ENCODE measurements around the gene TSPAN32. TPM values are rescaled to one million over a fixed set of nuclear protein-coding genes. Genes with fewer than 3 reads are reported as not detected.
"Not testable (repeated sequence)": the region's sequence is repeated elsewhere in the genome, so short reads cannot be mapped to it uniquely, and the experiment has no call there.

Gene TSPAN32
- total RNA-seq, 2 donors from 2014 or later: 8.6 to 10.2 TPM

DNA sequence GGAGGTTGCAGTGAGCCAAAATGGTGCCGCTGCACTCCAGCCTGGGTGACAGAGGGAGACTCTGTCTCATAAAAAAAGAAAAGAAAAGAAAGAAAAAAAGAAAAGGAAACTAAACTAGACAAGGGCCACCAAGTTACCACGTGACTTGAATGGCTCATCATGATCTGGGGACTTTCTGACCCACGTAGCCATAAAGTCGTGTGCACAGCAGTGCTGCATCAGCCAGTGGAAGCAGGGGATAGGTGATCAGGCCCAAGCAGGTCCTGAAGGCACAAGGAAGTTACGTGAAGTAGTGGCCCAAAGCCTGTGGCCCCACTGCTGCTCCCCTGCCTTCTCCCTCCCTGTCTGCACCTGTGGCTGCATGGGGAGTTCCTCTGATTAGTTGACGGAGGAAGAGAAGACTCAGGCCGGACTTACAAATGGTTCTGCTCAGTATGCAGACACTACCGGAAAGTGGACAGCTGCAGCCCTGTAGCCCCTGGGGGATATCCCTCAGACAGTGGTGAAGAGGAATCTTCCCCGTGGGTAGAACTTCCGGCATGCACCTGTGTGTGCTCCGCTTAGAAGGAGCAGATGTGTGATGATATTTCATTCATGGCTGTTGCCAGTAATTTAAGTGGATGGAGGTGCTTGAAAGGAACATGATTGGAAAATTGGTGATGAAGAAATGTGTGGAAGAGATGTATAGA, 57.1 kb downstream of the TSPAN32 start:
- no peak for DNase-seq
- Mint-ChIP-seq H3K4me1 (ENCODE audit: low read depth) (no peaks in the 10 kb centered on the region), H3K27ac (no peak overlapping the region), H3K4me3 (no peak overlapping the region), H3K27me3 (ENCODE audit: low read depth) (no peaks in the 10 kb centered on the region), H3K36me3 (ENCODE audit: insufficient read depth in 2 of 2) (no peaks in the 10 kb centered on the region), H3K9me3 (no peaks in the 10 kb centered on the region)
- ATAC-seq (replicated peaks in 1 of 2): no peak

DNA sequence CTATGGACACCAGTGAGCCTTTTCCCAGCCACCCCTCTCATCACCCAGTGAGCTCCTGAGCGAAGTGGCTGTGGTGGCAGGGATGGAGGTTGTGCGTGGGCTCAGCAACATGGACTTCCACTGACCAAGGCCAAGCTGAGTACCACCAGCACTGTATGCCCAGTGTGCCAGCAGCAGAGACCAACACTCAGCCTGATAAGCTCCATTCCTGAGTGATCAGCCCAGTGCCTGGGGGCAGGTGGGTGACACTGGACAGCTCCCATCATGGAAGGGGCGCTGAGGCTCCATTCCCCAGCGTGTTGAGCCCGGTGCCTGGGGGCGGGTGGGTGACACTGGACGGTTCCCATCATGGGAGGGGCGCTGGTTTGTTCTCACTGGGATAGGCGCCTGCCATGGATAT, 57.7 kb downstream of the TSPAN32 start:
- ATAC-seq (replicated peaks in 1 of 2) (no peak), DNase-seq (no peak)
- Mint-ChIP-seq H3K4me1 (ENCODE audit: low read depth) (no peaks in the 10 kb centered on the region), H3K36me3 (ENCODE audit: insufficient read depth in 2 of 2) (no peaks in the 10 kb centered on the region), H3K27ac (no peak overlapping the region), H3K9me3 (no peaks in the 10 kb centered on the region), H3K27me3 (ENCODE audit: low read depth) (no peaks in the 10 kb centered on the region), H3K4me3 (no peak overlapping the region)

DNA sequence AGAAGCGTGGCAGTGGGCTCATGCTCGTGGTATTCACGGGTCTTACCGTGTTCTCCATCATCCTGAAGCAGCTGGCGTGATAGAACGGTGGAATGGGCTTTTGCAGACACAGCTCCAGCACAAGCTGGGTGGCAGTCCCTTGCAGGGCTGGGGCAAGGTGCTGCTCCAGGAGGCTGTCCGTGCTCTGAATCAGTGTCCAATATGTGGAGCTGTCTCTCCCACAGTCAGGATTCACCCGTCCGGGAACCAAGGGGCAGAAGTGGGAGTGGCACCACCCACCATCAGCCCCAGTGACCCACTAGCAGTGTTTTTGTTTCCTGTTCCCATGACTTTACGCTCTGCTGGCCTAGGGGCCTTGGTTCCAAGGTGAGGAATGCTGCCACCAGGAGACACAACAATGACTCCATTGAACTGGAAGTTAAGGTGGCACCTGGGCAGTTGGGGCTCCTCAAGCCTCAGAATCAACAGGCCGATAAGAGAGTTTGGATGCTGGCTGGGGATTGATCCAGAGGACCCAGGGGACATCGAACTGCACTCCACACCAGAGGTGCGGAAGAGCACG, 58.3 kb downstream of the TSPAN32 start:
- DNase-seq: no peak
- no peak for ATAC-seq (replicated peaks in 1 of 2)

DNA sequence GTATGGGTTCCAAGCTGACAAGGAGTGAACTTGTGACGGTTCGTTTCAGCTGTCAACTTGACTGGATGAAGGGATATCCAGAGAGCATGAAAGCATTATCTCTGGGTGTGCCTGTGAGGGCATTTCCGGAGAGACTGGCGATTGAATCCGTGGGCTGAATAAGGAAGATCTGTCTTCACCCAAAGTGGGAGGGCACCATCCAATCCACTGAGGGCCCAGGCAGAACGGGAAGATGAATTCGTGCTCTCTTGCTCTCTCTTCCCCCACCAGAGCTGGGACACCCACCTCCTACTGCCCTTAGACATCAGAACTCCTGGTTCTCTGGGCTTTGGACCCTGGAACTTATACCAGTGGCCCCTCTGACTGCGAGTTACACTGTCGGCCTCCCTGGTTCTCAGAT, 59.8 kb downstream of the TSPAN32 start:
- Mint-ChIP-seq H3K4me3 (no peak overlapping the region), H3K36me3 (ENCODE audit: insufficient read depth in 2 of 2) (no peaks in the 10 kb centered on the region), H3K27me3 (ENCODE audit: low read depth) (no peaks in the 10 kb centered on the region), H3K27ac (no peak overlapping the region), H3K4me1 (ENCODE audit: low read depth) (no peaks in the 10 kb centered on the region), H3K9me3 (no peaks in the 10 kb centered on the region)
- ATAC-seq (replicated peaks in 1 of 2) (no peak), DNase-seq (no peak)

More for the DNA sequence above, 58.3 kb downstream of the TSPAN32 start:
- no peaks in the 10 kb centered on the region for H3K27me3 Mint-ChIP-seq (ENCODE audit: low read depth)
- no peak overlapping the region for H3K4me3 Mint-ChIP-seq
- no peaks in the 10 kb centered on the region for H3K36me3 Mint-ChIP-seq (ENCODE audit: insufficient read depth in 2 of 2)
- no peaks in the 10 kb centered on the region for H3K4me1 Mint-ChIP-seq (ENCODE audit: low read depth)
- no peak overlapping the region for H3K27ac Mint-ChIP-seq
- H3K9me3 Mint-ChIP-seq: no peaks in the 10 kb centered on the region

DNA sequence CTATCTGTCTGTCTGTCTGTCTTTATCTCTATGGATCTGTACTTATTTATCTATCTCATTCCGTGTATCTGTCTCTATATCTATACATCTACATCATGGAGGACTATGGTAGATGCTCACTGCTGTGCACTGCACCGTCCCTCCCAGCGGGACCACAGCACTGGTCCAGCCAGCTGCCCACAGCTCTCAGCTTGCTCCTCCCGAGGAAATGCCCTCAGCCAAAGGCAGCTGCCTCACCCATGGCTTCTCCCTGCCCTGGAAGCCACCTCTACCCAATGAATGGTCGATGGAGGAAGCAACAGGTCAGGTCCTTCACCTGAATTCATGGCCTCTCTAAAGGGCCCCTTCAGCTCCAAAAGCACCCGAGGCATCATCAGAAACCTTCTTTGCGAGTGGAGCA, 60.6 kb downstream of the TSPAN32 start:
- Mint-ChIP-seq H3K9me3 (no peaks in the 10 kb centered on the region), H3K4me3 (no peak overlapping the region), H3K27me3 (ENCODE audit: low read depth) (no peaks in the 10 kb centered on the region), H3K4me1 (ENCODE audit: low read depth) (no peaks in the 10 kb centered on the region), H3K27ac (no peak overlapping the region), H3K36me3 (ENCODE audit: insufficient read depth in 2 of 2) (no peaks in the 10 kb centered on the region)
- DNase-seq (no peak), ATAC-seq (replicated peaks in 1 of 2) (no peak)

DNA sequence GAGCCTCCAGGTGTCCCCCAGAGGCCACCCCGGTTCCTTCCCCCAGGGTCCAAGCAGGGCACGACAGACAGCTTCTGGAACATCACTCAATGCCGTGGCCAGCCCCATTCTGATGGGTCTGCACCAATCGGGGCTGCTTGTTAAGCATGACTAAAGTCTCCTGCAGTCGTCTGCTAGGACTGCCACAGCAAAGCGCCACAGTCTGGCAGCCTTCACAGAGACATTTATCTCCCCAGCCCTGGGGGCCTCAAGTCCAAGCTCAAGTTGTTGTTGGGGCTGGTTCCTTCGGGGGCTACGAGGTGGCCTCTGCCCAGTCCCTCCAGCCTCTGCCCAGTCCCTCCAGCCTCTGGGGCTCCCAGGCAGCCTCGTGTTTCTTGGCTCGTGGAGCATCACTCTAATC, 61.3 kb downstream of the TSPAN32 start:
- ATAC-seq (replicated peaks in 1 of 2): no peak
- Mint-ChIP-seq H3K36me3 (ENCODE audit: insufficient read depth in 2 of 2) (no peaks in the 10 kb centered on the region), H3K27me3 (ENCODE audit: low read depth) (no peaks in the 10 kb centered on the region), H3K27ac (no peak overlapping the region), H3K4me3 (no peak overlapping the region), H3K4me1 (ENCODE audit: low read depth) (no peaks in the 10 kb centered on the region), H3K9me3 (no peaks in the 10 kb centered on the region)
- DNase-seq: no peak

DNA sequence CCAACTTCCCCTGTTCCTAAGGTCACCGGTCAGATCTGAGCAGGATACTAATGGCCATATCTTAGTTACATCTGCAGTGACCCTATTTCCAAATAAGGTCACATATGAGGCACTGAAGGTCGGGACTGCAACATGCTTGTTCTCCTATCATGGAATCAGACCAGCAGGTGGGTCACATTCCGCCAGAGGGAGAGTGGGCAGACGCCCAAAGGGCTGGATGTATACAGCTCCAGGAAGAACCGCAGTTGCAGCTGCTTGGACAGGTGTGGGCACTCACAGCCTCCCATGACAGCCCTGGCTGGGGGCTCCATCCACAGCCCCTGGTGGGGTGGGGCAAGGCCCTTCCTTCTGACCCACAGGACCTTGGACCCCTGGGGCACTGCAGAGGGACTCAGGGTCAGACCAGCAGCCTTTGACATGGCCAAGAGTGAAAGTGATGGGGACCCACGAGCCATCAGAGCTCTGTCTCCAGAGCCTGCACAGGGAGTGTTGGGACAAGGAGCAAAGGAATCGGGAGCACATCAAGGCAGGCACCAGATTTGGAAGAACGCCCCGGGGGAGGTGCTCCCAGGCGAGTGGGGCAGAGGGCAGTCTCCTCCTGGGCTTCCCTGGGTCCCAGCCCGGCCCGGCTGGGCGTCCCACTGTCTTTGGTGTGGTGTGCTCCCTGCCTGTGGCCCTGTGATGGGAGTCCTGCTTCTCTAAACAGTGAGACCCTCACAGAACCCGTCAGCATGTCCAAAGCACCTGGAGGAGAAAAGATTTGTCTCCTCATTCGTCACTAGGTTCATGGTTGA, 62.0 kb downstream of the TSPAN32 start:
- DNase-seq (no peak), ATAC-seq (replicated peaks in 1 of 2) (no peak)
- Mint-ChIP-seq H3K36me3 (ENCODE audit: insufficient read depth in 2 of 2) (no peaks in the 10 kb centered on the region), H3K9me3 (no peaks in the 10 kb centered on the region), H3K27ac (no peak overlapping the region), H3K27me3 (ENCODE audit: low read depth) (no peaks in the 10 kb centered on the region), H3K4me3 (no peak overlapping the region), H3K4me1 (ENCODE audit: low read depth) (no peaks in the 10 kb centered on the region)

DNA sequence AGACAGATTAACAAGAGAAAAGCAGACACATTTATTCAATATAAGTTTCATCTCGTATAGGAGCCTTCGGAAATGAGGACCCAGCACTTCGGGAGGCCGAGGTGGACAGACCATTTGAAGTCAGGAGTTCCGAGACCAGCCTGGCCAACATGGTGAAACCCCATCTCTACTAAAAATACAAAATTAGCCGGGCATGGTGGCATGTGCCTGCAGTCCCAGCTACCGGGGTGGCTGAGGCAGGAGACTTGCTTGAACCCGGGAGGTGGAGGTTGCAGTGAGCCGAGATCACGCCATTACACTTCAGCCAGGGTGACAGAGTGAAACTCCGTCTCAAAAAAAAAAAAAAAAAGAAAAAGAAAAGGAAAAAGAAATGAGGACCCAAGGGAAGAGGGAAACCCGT, 62.6 kb downstream of the TSPAN32 start:
- H3K9me3 Mint-ChIP-seq; H3K27me3 Mint-ChIP-seq (ENCODE audit: low read depth); DNase-seq; H3K4me3 Mint-ChIP-seq; ATAC-seq (replicated peaks in 1 of 2); H3K27ac Mint-ChIP-seq; H3K4me1 Mint-ChIP-seq (ENCODE audit: low read depth); H3K36me3 Mint-ChIP-seq (ENCODE audit: insufficient read depth in 2 of 2): not testable (repeated sequence)

DNA sequence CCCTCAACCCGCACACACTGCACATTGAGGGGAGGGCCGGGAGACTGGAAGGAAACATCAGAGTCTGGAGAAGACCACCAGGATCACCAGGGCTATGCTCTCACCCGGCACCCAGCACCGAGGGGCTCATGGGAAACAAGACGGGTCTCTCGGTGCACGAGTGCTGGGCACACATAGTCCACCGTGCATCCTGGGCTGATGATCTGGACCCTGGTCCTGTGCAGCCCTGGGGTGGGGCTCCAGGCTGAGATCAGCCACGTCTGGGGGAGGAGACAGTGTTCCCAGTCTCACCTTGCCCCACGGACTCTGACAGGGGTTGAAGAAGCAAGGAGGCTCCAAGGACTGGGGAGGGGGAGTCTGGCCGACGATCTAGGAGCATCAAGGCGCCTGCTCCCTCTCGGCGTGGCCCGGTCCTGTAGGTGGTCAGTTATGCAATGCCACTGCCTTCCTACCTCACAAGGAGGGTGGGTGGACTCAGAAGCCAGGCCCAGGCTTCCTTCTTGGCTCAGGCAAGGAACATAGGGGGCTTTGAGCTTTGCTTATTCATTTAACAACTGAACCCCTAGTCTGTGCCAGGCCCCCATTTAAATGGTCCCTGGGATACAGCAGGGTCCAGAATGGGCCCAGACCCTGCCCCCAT, 63.9 kb downstream of the TSPAN32 start:
- Mint-ChIP-seq H3K9me3 (no peaks in the 10 kb centered on the region), H3K27ac (no peak overlapping the region), H3K36me3 (ENCODE audit: insufficient read depth in 2 of 2) (no peaks in the 10 kb centered on the region), H3K27me3 (ENCODE audit: low read depth) (no peaks in the 10 kb centered on the region), H3K4me1 (ENCODE audit: low read depth) (no peaks in the 10 kb centered on the region), H3K4me3 (no peak overlapping the region)
- DNase-seq: no peak
- ATAC-seq (replicated peaks in 1 of 2): no peak

DNA sequence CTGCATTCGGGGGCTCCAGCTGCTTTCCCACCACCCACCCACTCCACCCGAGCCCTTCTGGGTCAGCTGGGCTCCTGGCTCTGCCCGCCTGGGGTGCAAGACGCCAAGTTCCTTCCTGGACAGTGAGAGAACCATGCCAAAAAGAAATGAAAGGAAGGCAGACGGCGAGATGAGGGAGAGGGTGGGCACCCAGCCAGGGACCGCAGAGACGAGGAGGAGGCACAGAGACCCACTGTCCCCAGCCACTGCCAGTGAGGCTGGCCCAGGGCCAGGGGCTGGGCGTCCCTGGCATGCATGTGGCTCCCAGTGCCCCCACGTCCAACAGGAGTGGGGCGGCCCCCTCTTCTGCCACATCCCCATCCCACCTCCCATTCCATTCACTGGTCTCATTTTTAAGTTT, 64.5 kb downstream of the TSPAN32 start:
- no peak for ATAC-seq (replicated peaks in 1 of 2)
- Mint-ChIP-seq H3K27me3 (ENCODE audit: low read depth) (no peaks in the 10 kb centered on the region), H3K36me3 (ENCODE audit: insufficient read depth in 2 of 2) (no peaks in the 10 kb centered on the region), H3K9me3 (no peaks in the 10 kb centered on the region), H3K27ac (no peak overlapping the region), H3K4me3 (no peak overlapping the region), H3K4me1 (ENCODE audit: low read depth) (no peaks in the 10 kb centered on the region)
- no peak for DNase-seq

DNA sequence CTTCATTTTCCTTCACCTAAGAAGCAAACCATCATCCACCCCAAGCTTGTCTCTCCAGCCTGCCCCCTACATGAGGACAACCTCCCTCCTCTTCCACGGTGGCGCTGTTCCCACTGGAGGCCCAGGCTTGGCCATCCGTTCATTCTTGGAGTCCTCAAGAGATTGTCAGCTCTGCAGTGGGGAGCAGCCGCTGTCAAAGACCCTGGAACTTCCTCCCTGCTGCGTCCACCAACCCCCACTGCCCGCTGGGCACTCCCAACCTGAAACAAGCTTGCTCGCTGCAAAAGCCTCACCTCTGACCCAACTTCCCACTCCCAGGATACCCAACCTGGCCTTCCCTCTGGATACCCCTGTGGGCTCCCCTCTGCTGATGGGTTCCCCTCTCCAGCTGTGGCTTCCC, 64.9 kb downstream of the TSPAN32 start:
- H3K4me1 Mint-ChIP-seq (ENCODE audit: low read depth): no peaks in the 10 kb centered on the region
- no peaks in the 10 kb centered on the region for H3K27me3 Mint-ChIP-seq (ENCODE audit: low read depth)
- no peaks in the 10 kb centered on the region for H3K36me3 Mint-ChIP-seq (ENCODE audit: insufficient read depth in 2 of 2)
- no peak overlapping the region for H3K4me3 Mint-ChIP-seq
- H3K27ac Mint-ChIP-seq: no peak overlapping the region
- DNase-seq (no peak), ATAC-seq (replicated peaks in 1 of 2) (no peak)
- H3K9me3 Mint-ChIP-seq: no peaks in the 10 kb centered on the region

DNA sequence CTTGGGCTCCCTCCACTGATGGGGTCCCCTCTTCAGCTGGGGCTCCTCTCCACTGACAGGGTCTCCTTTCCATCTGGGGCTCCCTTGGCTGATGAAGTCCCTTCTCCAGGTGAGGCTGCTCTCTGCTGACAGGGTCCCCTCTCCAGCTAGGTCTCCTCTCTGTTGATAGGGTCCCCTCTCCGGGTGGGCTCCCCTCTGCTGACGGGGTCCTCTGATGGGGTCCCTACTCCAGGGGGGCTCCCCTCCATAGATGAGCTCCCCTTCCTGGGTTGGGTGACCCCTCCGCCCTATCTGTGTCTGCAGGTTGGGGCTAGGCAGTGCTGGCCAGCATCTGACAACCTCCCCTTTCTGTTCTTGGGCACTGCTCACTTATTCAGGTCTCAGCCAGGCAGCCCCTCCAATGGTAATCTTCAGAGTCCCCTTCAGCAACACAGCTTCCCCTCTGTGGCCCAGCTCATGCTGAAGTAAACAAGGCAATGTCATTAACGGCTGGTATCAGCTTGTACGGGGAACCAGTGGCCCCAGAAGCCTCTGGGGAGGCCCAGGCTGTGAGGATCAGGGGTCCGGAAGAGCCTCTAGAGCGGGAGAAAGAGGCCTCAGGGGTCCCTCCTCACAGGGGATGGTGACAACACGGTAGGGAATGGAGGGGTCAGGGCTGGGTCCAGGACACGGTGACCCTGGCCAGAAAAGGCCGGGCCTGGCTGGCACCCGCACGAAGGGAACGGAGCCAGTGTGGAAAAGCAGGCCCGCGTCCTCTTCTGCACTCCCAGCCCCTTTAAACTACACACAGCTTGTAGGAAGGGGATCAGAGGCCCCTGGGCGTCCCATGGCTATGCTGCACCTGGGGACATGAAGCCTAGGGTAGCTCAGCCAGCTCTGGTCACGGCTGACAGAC, 65.7 kb downstream of the TSPAN32 start:
- H3K4me3 Mint-ChIP-seq: no peak overlapping the region
- H3K27ac Mint-ChIP-seq: no peak overlapping the region
- H3K9me3 Mint-ChIP-seq: no peaks in the 10 kb centered on the region
- H3K27me3 Mint-ChIP-seq (ENCODE audit: low read depth): no peaks in the 10 kb centered on the region
- DNase-seq (no peak), ATAC-seq (replicated peaks in 1 of 2) (no peak)
- no peaks in the 10 kb centered on the region for H3K4me1 Mint-ChIP-seq (ENCODE audit: low read depth)
- H3K36me3 Mint-ChIP-seq (ENCODE audit: insufficient read depth in 2 of 2): no peaks in the 10 kb centered on the region

Measured in activated T-cell treated with anti-CD3 and anti-CD28 coated beads, Interleukin-2, amount 50 U/mL, for 72 hours (primary cell).